ENCODE data around the gene TRIM50. TPM values are rescaled to one million over a fixed set of nuclear protein-coding genes. Genes with fewer than 3 reads are reported as not detected.
"Not testable (repeated sequence)": the region's sequence is repeated elsewhere in the genome, so short reads cannot be mapped to it uniquely, and the experiment has no call there.

The TRIM50 gene
- total RNA-seq, 4 donors from 2014 or later: 0.41 TPM; not detected in 3

DNA sequence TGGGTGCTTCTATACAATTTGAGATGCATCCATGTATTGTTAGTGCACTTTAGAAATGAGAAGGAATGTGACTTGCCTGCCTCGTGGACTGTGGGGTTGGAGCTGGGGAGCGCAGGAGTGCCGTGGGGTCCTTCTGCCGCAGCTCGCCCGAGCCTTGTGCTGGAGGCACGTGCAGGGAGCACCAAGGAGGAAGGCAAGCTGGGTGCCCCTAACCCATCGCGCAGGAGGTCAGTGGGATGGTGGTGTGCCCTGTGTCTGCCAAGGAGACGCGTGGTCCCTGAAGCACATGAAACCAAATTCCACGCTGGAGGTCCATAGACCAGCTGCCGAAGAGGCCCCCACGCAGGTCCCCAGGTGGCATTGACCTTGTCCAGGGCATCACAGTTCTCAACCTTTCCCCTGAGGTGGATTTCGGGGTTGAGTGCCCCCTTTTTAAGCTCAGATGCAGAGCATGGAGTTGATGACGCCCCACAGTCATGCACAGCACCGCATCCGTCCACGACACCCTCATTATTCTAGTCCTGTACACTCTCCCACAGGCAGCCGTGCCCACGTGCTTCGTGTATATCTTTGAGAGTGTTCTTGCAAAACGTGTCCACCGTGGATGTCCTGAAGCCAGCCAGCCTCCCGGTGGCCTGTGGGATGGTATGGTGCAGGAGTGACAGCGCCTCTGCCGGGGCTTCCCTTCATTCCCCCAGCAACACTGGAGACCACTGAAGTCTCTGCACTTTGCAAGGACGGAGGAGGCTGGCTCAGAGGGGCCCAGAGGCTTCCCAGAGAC, 35.5 kb upstream of the TRIM50 start:
- H3K27me3 ChIP-seq: no peaks in the 10 kb centered on the region
- intact Hi-C loops (cut with DNase I; ENCODE audit: low total_unique reads) (no loop called here), in situ Hi-C loops (cut with MboI; ENCODE audit: low sequenced_read_pairs in 4 of 4) (no loop called here)
- H3K36me3 ChIP-seq: no peaks in the 10 kb centered on the region
- H3K9me3 ChIP-seq: no peaks in the 10 kb centered on the region
- ATAC-seq (no peak), DNase-seq (no peak)
- no peak overlapping the region for H3K4me3 ChIP-seq
- no peak overlapping the region for H3K27ac ChIP-seq
- no peak for TF ChIP-seq POLR2A (IDR thresholded peaks at IDR 0.05)
- TF ChIP-seq, protein P1, sequence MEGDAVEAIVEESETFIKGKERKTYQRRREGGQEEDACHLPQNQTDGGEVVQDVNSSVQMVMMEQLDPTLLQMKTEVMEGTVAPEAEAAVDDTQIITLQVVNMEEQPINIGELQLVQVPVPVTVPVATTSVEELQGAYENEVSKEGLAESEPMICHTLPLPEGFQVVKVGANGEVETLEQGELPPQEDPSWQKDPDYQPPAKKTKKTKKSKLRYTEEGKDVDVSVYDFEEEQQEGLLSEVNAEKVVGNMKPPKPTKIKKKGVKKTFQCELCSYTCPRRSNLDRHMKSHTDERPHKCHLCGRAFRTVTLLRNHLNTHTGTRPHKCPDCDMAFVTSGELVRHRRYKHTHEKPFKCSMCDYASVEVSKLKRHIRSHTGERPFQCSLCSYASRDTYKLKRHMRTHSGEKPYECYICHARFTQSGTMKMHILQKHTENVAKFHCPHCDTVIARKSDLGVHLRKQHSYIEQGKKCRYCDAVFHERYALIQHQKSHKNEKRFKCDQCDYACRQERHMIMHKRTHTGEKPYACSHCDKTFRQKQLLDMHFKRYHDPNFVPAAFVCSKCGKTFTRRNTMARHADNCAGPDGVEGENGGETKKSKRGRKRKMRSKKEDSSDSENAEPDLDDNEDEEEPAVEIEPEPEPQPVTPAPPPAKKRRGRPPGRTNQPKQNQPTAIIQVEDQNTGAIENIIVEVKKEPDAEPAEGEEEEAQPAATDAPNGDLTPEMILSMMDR (IDR thresholded peaks at IDR 0.05 in 4 of 5, conservative IDR thresholded peaks at IDR 0.05 in 1 of 5): no peak
- peaks cover 0 to 3% of the 10 kb centered on the region in 2 donors for H3K4me1 ChIP-seq

DNA sequence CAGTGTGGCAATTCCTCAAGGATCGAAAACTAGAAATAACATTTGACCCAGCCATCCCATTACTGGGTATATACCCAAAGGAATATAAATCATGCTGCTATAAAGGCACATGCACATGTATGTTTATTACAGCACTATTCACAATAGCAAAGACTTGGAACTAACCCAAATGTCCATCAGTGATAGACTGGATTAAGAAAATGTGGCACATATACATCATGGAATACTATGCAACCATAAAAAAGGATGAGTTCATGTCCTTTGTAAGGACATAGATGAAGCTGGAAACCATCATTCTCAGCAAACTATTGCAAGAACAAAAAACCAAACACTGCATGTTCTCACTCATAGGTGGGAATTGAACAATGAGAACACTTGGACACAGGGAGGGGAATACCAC, 32.7 kb upstream of the TRIM50 start:
- H3K27me3 ChIP-seq; H3K36me3 ChIP-seq; DNase-seq; ATAC-seq; intact Hi-C loops (cut with DNase I; ENCODE audit: low total_unique reads); H3K27ac ChIP-seq; in situ Hi-C loops (cut with MboI; ENCODE audit: low sequenced_read_pairs in 4 of 4); H3K4me3 ChIP-seq; H3K4me1 ChIP-seq; H3K9me3 ChIP-seq: not testable (repeated sequence)

GRCh38 chr7:73359746-73360375, 32.0 kb upstream of the TRIM50 start:
- no peaks in the 10 kb centered on the region for H3K27me3 ChIP-seq
- no peak for TF ChIP-seq POLR2A (IDR thresholded peaks at IDR 0.05)
- TF ChIP-seq, protein P1 (IDR thresholded peaks at IDR 0.05 in 4 of 5, conservative IDR thresholded peaks at IDR 0.05 in 1 of 5): no peak
- H3K4me3 ChIP-seq: no peak overlapping the region
- peaks cover 0 to 9% of the 10 kb centered on the region in 2 donors for H3K4me1 ChIP-seq
- H3K36me3 ChIP-seq: no peaks in the 10 kb centered on the region
- intact Hi-C loops (cut with DNase I; ENCODE audit: low total_unique reads) (loop anchor here (5.0 kb wide), 1 partner anchor 37 kb away; no protein-coding TSS in a partner anchor), in situ Hi-C loops (cut with MboI; ENCODE audit: low sequenced_read_pairs in 4 of 4) (no loop called here)
- H3K27ac ChIP-seq: no peak overlapping the region
- ATAC-seq (no peak), DNase-seq (no peak)
- H3K9me3 ChIP-seq: no peaks in the 10 kb centered on the region

DNA sequence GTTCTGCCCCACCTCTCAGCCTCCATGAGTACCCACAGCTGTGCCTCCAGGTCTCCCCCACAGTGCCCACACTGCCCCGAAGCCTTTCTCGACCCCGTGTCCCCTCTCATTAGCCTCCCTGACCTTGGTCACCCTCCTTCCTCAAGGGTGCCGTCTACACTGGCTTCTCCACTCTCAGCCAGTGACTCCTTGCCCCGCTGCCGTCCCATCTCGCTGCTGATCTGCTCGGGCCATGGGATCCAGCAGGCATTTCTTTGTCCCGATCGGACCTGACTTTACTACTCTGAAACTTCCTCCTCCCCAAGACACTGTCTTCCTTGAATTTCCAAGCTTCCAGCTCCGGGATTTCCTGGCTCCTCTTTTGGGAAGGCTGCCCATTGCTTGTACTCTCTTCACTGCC, 31.4 kb upstream of the TRIM50 start:
- DNase-seq: no peak
- Histone ChIP-seq H3K27me3 (no peaks in the 10 kb centered on the region), H3K36me3 (no peaks in the 10 kb centered on the region), H3K4me3 (no peak overlapping the region), H3K9me3 (no peaks in the 10 kb centered on the region), H3K27ac (no peak overlapping the region), H3K4me1 (peaks cover 0 to 9% of the 10 kb centered on the region in 2 donors)
- intact Hi-C loops (cut with DNase I; ENCODE audit: low total_unique reads): loop anchor here (5.0 kb wide), 1 partner anchor 38 kb away; no protein-coding TSS in a partner anchor
- ATAC-seq: no peak
- in situ Hi-C loops (cut with MboI; ENCODE audit: low sequenced_read_pairs in 4 of 4): no loop called here
- TF ChIP-seq POLR2A (IDR thresholded peaks at IDR 0.05): no peak
- TF ChIP-seq, protein P1 (IDR thresholded peaks at IDR 0.05 in 4 of 5, conservative IDR thresholded peaks at IDR 0.05 in 1 of 5): no peak

DNA sequence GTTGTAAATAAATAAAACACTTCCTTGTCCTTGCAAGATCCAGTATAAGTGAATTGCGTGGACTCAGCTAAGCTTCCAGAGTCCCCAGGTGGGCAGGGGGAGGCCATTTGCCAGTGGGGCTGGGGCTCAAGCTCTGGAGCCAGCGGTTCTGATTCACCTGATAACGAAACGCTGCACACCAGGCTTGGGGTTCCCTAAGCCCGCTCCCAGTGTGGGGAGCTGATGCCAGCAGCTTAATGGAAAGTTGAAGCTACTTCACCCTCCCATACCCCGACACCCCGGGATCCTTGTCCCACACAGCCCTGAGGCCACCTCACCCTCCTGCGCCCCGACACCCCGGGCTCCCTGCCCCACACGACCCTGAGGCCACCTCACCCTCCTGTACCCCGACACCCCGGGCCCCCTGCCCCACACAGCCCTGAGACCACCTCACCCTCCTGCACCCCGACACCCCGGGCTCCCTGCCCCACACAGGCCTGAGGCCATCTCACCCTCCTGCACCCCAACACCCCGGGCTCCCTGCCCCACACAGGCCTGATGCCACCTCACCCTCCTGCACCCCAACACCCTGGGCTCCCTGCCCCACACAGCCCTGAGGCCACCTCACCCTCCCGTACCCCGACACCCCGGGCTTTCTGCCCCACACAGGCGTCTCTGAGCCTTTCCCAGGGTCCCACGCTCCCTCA, 30.9 kb upstream of the TRIM50 start:
- ATAC-seq: no peak
- in situ Hi-C loops (cut with MboI; ENCODE audit: low sequenced_read_pairs in 4 of 4): no loop called here
- H3K27ac ChIP-seq: peak overlapping the region; percentile 61 to 79 (median 62)

More for the DNA sequence above, 30.9 kb upstream of the TRIM50 start:
- intact Hi-C loops (cut with DNase I; ENCODE audit: low total_unique reads): loop anchor here (5.0 kb wide), 1 partner anchor 39 kb away; no protein-coding TSS in a partner anchor
- Histone ChIP-seq H3K4me3 (peak overlapping the region in 3 of 4 donors; percentile 37 to 52 (median 47)), H3K9me3 (no peaks in the 10 kb centered on the region), H3K27me3 (no peaks in the 10 kb centered on the region), H3K36me3 (no peaks in the 10 kb centered on the region), H3K4me1 (peaks cover 0 to 9% of the 10 kb centered on the region in 2 donors)
- no peak for TF ChIP-seq POLR2A (IDR thresholded peaks at IDR 0.05)
- TF ChIP-seq, protein P1 (IDR thresholded peaks at IDR 0.05 in 4 of 5, conservative IDR thresholded peaks at IDR 0.05 in 1 of 5): no peak
- DNase-seq: no peak
